Measurements from ENCODE around the gene TM7SF2. TPM values are rescaled to one million over a fixed set of nuclear protein-coding genes. Genes with fewer than 3 reads are reported as not detected.

TM7SF2 gene
- total and polyA plus RNA-seq, 2 of the 13 experiments (the other 11 are each of a cell fraction or from before 2014, with no cell fraction given), result 56.0 to 66.9 TPM

DNA sequence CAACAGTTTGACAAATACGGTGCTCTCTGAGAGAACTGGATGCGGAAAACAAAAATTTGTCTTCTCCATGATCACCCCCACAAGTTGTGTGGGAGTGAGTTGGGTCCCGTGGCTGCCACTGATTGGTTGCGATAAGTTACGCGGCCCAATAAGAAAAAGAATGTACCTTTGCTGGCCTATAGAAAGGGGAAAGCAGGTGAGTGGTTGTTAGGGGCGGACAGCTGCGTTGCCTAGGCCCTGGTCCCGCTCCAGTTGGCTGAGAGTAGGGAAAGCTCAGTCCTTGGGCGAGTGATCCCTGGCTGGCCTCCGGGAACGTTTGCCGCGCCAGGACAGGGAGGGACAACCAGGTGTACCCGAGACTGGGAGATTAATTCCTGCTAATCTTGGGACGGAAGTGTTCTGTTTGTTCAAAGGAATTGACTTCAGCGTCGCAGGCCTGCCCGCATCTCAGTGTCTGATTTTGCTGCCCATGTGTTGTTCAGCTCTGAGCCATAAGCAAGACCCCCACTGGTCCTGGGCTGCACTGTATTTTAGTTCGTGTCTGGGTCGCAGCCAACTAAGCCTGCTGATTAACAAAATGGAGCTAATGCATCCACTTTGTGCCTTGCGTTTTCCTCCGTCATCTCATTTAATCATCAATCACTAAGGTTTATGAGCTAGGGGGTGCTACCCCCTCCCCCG is 23.4 kb downstream of the TM7SF2 start (continued):
- TF ChIP-seq, protein P1, sequence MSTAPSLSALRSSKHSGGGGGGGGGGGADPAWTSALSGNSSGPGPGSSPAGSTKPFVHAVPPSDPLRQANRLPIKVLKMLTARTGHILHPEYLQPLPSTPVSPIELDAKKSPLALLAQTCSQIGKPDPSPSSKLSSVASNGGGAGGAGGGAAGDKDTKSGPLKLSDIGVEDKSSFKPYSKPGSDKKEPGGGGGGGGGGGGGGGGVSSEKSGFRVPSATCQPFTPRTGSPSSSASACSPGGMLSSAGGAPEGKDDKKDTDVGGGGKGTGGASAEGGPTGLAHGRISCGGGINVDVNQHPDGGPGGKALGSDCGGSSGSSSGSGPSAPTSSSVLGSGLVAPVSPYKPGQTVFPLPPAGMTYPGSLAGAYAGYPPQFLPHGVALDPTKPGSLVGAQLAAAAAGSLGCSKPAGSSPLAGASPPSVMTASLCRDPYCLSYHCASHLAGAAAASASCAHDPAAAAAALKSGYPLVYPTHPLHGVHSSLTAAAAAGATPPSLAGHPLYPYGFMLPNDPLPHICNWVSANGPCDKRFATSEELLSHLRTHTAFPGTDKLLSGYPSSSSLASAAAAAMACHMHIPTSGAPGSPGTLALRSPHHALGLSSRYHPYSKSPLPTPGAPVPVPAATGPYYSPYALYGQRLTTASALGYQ (CRISPR knock-in tag; IDR thresholded peaks at IDR 0.05), result no peak
- TF ChIP-seq TEAD3 (CRISPR knock-in tag; optimal IDR thresholded peaks at IDR 0.05; ENCODE audit: borderline replicate concordance) (peak; percentile 43), GMEB1 (CRISPR knock-in tag; IDR thresholded peaks at IDR 0.05; ENCODE audit: borderline replicate concordance) (0 out of 2 replicates have a peak, but pooled peaks have one; percentile 0), ZBTB1 (CRISPR knock-in tag; IDR thresholded peaks at IDR 0.05; ENCODE audit: borderline replicate concordance) (no peak), ZNF7 (CRISPR knock-in tag; IDR thresholded peaks at IDR 0.05) (no peak), CREM (IDR thresholded peaks at IDR 0.05) (0 out of 2 replicates have a peak, but pooled peaks have one; percentile 40), CREM (CRISPR knock-in tag; IDR thresholded peaks at IDR 0.05) (no peak), SRY (CRISPR knock-in tag; IDR thresholded peaks at IDR 0.05) (0 out of 2 replicates have a peak, but pooled peaks have one; percentile 29), YEATS4 (CRISPR knock-in tag; IDR thresholded peaks at IDR 0.05; ENCODE audit: borderline replicate concordance) (no peak), ZNF773 (CRISPR knock-in tag; IDR thresholded peaks at IDR 0.05; ENCODE audit: borderline replicate concordance) (no peak), LBX2 (CRISPR knock-in tag; IDR thresholded peaks at IDR 0.05; ENCODE audit: borderline replicate concordance) (no peak), ZNF382 (CRISPR knock-in tag; IDR thresholded peaks at IDR 0.05; ENCODE audit: borderline replicate concordance) (no peak), KDM5A (IDR thresholded peaks at IDR 0.05; ENCODE audit: borderline replicate concordance, low read length) (no peak), ZNF816 (CRISPR knock-in tag; IDR thresholded peaks at IDR 0.05; ENCODE audit: borderline replicate concordance) (no peak), ISX (CRISPR knock-in tag; conservative IDR thresholded peaks at IDR 0.05) (no peak), ISL2 (CRISPR knock-in tag; IDR thresholded peaks at IDR 0.05) (0 out of 2 replicates have a peak, but pooled peaks have one; percentile 13)
- TF ChIP-seq, protein P2, sequence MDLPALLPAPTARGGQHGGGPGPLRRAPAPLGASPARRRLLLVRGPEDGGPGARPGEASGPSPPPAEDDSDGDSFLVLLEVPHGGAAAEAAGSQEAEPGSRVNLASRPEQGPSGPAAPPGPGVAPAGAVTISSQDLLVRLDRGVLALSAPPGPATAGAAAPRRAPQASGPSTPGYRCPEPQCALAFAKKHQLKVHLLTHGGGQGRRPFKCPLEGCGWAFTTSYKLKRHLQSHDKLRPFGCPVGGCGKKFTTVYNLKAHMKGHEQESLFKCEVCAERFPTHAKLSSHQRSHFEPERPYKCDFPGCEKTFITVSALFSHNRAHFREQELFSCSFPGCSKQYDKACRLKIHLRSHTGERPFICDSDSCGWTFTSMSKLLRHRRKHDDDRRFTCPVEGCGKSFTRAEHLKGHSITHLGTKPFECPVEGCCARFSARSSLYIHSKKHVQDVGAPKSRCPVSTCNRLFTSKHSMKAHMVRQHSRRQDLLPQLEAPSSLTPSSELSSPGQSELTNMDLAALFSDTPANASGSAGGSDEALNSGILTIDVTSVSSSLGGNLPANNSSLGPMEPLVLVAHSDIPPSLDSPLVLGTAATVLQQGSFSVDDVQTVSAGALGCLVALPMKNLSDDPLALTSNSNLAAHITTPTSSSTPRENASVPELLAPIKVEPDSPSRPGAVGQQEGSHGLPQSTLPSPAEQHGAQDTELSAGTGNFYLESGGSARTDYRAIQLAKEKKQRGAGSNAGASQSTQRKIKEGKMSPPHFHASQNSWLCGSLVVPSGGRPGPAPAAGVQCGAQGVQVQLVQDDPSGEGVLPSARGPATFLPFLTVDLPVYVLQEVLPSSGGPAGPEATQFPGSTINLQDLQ (CRISPR knock-in tag; IDR thresholded peaks at IDR 0.05), result peak; percentile 30; the same call in 1 of the 2 replicates
- TF ChIP-seq, protein P3, sequence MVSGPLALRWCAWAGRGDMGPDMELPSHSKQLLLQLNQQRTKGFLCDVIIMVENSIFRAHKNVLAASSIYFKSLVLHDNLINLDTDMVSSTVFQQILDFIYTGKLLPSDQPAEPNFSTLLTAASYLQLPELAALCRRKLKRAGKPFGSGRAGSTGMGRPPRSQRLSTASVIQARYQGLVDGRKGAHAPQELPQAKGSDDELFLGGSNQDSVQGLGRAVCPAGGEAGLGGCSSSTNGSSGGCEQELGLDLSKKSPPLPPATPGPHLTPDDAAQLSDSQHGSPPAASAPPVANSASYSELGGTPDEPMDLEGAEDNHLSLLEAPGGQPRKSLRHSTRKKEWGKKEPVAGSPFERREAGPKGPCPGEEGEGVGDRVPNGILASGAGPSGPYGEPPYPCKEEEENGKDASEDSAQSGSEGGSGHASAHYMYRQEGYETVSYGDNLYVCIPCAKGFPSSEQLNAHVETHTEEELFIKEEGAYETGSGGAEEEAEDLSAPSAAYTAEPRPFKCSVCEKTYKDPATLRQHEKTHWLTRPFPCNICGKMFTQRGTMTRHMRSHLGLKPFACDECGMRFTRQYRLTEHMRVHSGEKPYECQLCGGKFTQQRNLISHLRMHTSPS (CRISPR knock-in tag; IDR thresholded peaks at IDR 0.05; ENCODE audit: low read depth), result no peak
- TF ChIP-seq, protein P4, sequence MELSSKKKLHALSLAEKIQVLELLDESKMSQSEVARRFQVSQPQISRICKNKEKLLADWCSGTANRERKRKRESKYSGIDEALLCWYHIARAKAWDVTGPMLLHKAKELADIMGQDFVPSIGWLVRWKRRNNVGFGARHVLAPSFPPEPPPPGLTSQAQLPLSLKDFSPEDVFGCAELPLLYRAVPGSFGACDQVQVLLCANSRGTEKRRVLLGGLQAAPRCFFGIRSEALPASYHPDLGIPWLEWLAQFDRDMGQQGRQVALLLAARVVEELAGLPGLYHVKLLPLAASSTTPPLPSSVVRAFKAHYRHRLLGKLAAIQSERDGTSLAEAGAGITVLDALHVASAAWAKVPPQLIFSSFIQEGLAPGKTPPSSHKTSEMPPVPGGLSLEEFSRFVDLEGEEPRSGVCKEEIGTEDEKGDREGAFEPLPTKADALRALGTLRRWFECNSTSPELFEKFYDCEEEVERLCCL (CRISPR knock-in tag; IDR thresholded peaks at IDR 0.05; ENCODE audit: borderline replicate concordance), result no peak

Data from HepG2 (cell line).